Psoas muscle (tissue), 8 donors: ENCODE measurements around the gene TMEM37. TPM values are rescaled to one million over a fixed set of nuclear protein-coding genes. Genes with fewer than 3 reads are reported as not detected.
A peak's percentile ranks its signal among the peaks of the same experiment; 100 is the strongest.

Experiments
- ATAC-seq, 4 donors: fragments of 200-7000 bp; cut with Tn5 transposase; one replicate each; pipeline ENCODE4 v1.9.1; 2020; ENCODE audit warnings: moderate library complexity in 3 of 4, mild to moderate bottlenecking in 2 of 4
- DNase-seq, 2 donors: peaks; one replicate each; pipeline ENCODE4 v3.0.0-alpha.2; 2020
- H3K27ac ChIP-seq: fragments of 200-600 bp; one replicate; pipeline ENCODE4 v1.8.0; 2022
- H3K27me3 ChIP-seq, 3 donors: fragments of 200-600 bp in 1 of 3; one replicate each; pipeline versions ENCODE4 v1.6.1 to v1.8.0; 2013 to 2022; ENCODE audit warnings: low read length in 2 of 3, mild to moderate bottlenecking in 2 of 3, moderate library complexity in 1 of 3; ENCODE audit not compliant: insufficient read depth in 3 of 3
- H3K36me3 ChIP-seq, 2 donors: fragments of 200-600 bp in 1 of 2; one replicate each; pipeline versions ENCODE4 v1.6.1 to v1.8.0; 2013 to 2022; ENCODE audit warnings: low read depth in 1 of 2, mild to moderate bottlenecking in 1 of 2, moderate library complexity in 1 of 2; ENCODE audit not compliant: insufficient read depth in 1 of 2
- H3K4me1 ChIP-seq: fragments of 200-600 bp; one replicate; pipeline ENCODE4 v1.8.0; 2022
- H3K4me3 ChIP-seq: fragments of 200-600 bp; one replicate; pipeline ENCODE4 v1.8.0; 2022; ENCODE audit warnings: mild to moderate bottlenecking
- H3K9me3 ChIP-seq: fragments of 200-600 bp; one replicate; pipeline ENCODE4 v1.8.0; 2022
- CTCF ChIP-seq: fragments of 200-600 bp; IDR thresholded peaks from one replicate; pipeline ENCODE4 v1.8.0; 2022; ENCODE audit warnings: antibody characterized with exemption
- WGBS, 3 donors: extraction: QIAGEN DNeasy Blood & Tissue Kit; methylation state at CpG; one replicate each; pipeline versions ENCODE4 v1.1.6 to v1.1.7; 2013; 5-methylcytosine and 5-hydroxymethylcytosine counted together
- intact Hi-C, 2 donors: fragments of 100-400 bp; cut with DNase I; formaldehyde crosslinking; loops; one replicate each; pipeline versions ENCODE4 v1.11.0 to v1.14.2; 2022
- polyA plus RNA-seq, 3 donors: library from polyadenylated mRNA; stranded (reverse); fragments of 200-250 nt; gene quantifications; one replicate each; pipeline ENCODE4 v1.2.3, GENCODE V29; 2013
- total RNA-seq, 4 donors: library from RNA; stranded (reverse); fragmentation: NEBNext Ultra II Directional in 2 of 4; extraction: Animal tissue kit (Norgen Biotek cat#: 25700) in 2 of 4; gene quantifications; one replicate each; pipeline versions ENCODE4 v1.2.1 to v1.2.4, GENCODE V29; 2021 to 2023
- donor health status: healthy with polysubstance abuse.
- donor health status: DM: no; HTN: no; CAD: no; lungs with moderate emphysema.
- donor health status: Bipolar disorder and iron deficiency.
- donor health status: healthy.
- donor health status: DM: yes; HTN: yes; CAD: no.
- donor health status: DM: no; HTN: no; CAD: no.
- donor health status: DM: no; HTN: no; CAD: no.
- donor health status: DM: yes; HTN: yes; CAD: no.

TMEM37 gene
- total and polyA plus RNA-seq, 7 donors = 0.60 to 3.9 (median 0.96) TPM

- TF ChIP-seq CTCF = peak; percentile 95
- Histone ChIP-seq H3K27me3 (no peaks in the 10 kb centered on the region), H3K4me3 (no peak overlapping the region), H3K27ac (no peak overlapping the region), H3K4me1 (peaks cover 8% of the 10 kb centered on the region), H3K36me3 (no peaks in the 10 kb centered on the region), H3K9me3 (no peaks in the 10 kb centered on the region)
- 23 to 27% (median 26%) methylated on average over 20 of the region's 20 CpGs for WGBS, 3 donors
- peak; percentile 87 to 94 (median 90) for ATAC-seq
- intact Hi-C loops = loop anchor here (1.0 to 10.0 kb wide), 4 partner anchors 69 to 462 kb away; no protein-coding TSS in a partner anchor
- DNase-seq = peak; percentile 55 to 76
Observed at GRCh38 chr2:119476301-119477112, 44.9 kb downstream of the TMEM37 start.

- ATAC-seq = no peak
- H3K4me3 ChIP-seq = no peak overlapping the region
- H3K27ac ChIP-seq = no peak overlapping the region
- no peak for TF ChIP-seq CTCF
- H3K36me3 ChIP-seq = no peaks in the 10 kb centered on the region
- H3K9me3 ChIP-seq = no peaks in the 10 kb centered on the region
- 76 to 79% (median 79%) methylated on average over 9 of the region's 9 CpGs for WGBS, 3 donors
- no peak for DNase-seq
- intact Hi-C loops = loop anchor here (5.0 to 10.0 kb wide), 3 partner anchors 70 to 462 kb away; no protein-coding TSS in a partner anchor
- H3K4me1 ChIP-seq = peaks cover 8% of the 10 kb centered on the region
- H3K27me3 ChIP-seq = no peaks in the 10 kb centered on the region
Observed at GRCh38 chr2:119477113-119477505, 45.5 kb downstream of the TMEM37 start.

- no peak for ATAC-seq
- DNase-seq = no peak
- no peaks in the 10 kb centered on the region for H3K36me3 ChIP-seq
- H3K9me3 ChIP-seq = no peaks in the 10 kb centered on the region
- H3K4me1 ChIP-seq = peaks cover 19% of the 10 kb centered on the region
- no peaks in the 10 kb centered on the region for H3K27me3 ChIP-seq
- no peak overlapping the region for H3K4me3 ChIP-seq
- H3K27ac ChIP-seq = no peak overlapping the region
- TF ChIP-seq CTCF = no peak
- intact Hi-C loops = loop anchor here (5.0 to 10.0 kb wide), 3 partner anchors 71 to 464 kb away; no protein-coding TSS in a partner anchor
- 85 to 87% (median 85%) methylated on average over 12 of the region's 12 CpGs for WGBS, 3 donors
Observed at GRCh38 chr2:119478188-119478977, 46.7 kb downstream of the TMEM37 start.

- no peak for TF ChIP-seq CTCF
- intact Hi-C loops = loop anchor here (5.0 to 10.0 kb wide), 3 partner anchors 72 to 464 kb away; no protein-coding TSS in a partner anchor
- no peak for ATAC-seq
Observed at GRCh38 chr2:119478978-119479295, 47.3 kb downstream of the TMEM37 start.

More at GRCh38 chr2:119478978-119479295, 47.3 kb downstream of the TMEM37 start:
- H3K4me3 ChIP-seq = no peak overlapping the region
- H3K27ac ChIP-seq = no peak overlapping the region
- no peaks in the 10 kb centered on the region for H3K36me3 ChIP-seq
- 89 to 95% (median 92%) methylated on average over 3 of the region's 3 CpGs for WGBS, 3 donors
- H3K27me3 ChIP-seq = no peaks in the 10 kb centered on the region
- H3K4me1 ChIP-seq = peaks cover 25% of the 10 kb centered on the region
- H3K9me3 ChIP-seq = no peaks in the 10 kb centered on the region
- no peak for DNase-seq
